SH-SY5Y (cell line): ENCODE data around the gene UBE2L5.

Experiments used
- GATA2 ChIP-seq: IDR thresholded peaks from 2 replicates; pipeline ENCODE4 v1.6.1; 2011; ENCODE audit warnings: mild to moderate bottlenecking, low read depth, low read length
- GATA3 ChIP-seq: IDR thresholded peaks from 2 replicates; pipeline ENCODE4 v1.6.1; 2011; ENCODE audit warnings: low read depth, mild to moderate bottlenecking, low read length, moderate library complexity

Gene UBE2L5

DNA sequence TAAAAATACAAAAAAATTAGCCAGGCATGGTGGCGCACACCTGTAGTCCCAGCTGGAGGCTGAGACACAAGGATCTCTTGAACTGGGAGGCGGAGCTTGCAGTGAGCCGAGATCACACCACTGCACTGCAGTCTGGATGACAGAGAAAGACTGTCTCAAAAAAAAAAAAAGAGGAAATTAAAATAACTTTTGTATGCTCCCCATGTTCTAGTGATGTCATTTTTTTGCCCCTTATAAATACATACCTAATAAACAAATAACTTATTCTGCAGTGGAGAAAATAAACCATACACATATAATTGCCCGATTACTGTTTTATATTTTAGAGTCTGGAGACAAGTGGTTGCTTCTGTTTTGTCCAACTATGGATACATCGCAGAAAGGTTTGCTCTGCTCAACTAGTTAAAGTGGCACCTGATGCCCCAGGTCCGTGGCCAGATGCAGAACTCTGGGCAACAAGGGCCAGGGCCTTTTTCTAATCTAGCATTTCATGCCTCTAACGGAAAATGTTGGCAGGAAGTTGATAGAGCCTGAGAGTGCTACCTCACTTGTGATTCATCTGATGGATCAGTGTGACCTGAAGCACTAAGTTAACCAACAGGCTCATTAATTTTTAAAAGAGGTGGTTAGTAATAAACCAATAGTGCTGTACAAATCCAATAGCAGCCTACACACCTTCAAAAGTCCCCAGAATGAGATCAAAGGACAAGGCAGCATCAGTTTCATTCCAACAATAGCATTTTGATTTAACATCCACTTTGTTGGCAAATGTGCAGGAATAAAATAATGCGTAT, 18.8 kb downstream of the UBE2L5 start:
- no peak for TF ChIP-seq GATA2
- no peak for TF ChIP-seq GATA3

DNA sequence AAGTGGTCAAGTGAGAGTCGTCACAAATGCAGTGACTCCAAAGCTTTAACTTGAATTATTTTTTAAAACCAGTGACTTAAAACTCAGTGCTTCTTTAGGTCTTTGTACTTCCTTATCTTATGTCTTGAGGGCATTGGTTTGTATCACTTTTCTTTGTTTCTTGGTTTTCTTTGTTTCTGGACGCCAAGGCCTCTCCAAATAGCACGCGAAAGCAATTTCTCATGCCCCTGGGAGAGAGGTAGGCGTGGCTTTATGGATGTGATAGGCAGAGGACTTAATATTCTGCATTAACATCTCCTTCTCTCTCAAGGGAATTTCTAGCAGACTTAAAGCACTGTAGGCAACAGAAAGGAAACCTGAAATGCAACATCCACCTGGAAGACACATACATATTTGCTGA, 20.6 kb downstream of the UBE2L5 start:
- no peak for TF ChIP-seq GATA2
- no peak for TF ChIP-seq GATA3

DNA sequence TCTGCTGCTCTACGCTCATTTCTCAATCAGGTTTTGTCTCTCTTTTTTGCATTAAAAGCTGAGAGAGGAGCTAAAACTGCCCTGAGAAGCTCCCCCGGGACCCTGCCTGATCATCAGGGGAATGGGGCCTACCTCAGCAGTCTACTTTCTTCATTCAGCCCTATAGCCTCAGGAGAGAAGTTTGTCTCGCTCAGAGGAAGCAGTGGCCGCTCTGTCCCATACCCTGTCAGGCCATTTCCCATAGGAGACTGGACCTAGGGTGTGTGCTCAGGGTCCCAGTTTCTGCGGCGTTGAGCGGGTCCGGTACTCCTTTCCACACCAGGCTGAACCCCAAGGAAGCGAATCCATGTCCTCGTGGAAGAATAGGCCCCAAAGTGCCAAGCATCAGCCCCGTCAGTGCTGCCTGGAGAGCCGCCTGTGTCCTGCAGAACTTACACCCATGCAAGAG, 21.7 kb downstream of the UBE2L5 start:
- no peak for TF ChIP-seq GATA3
- no peak for TF ChIP-seq GATA2

DNA sequence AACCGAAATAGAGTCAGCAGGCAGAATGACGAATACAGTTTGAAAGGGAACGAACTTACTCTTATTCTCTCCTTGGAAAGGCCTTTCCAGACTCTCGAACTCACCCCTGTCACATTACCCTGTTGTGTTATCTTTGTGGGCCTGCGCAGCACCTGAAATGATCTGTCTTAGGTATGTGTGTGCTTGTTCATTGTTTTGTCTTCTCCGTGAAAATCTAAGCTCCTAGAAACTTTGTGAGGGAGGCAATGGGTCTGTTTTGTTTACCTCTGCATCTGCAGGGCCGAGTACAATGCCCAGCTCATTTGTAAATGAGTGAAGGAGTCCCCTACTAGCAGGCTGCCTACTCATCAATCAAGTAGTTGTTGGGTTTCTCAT, 23.8 kb downstream of the UBE2L5 start:
- no peak for TF ChIP-seq GATA2
- no peak for TF ChIP-seq GATA3

DNA sequence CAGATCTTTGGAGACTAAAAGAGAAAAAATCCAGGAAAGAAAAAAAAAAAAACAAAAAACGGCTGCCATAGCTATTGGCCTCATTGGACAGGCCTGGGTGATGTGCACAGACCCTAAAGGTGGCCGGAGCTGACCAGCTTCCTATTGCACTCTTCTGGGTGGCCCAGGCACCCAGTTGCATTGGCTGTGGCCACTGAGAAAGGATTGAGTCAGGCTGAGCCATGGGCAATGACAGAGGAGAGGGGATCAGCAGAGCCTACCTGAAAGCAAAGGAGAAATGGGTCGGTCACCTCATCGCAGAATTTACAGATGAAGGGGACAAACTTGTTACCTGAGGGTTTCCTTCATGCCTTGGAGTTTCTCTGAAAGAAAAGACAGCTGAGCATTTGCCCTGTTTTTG, 26.1 kb downstream of the UBE2L5 start:
- TF ChIP-seq GATA3 (no peak), GATA2 (no peak)

DNA sequence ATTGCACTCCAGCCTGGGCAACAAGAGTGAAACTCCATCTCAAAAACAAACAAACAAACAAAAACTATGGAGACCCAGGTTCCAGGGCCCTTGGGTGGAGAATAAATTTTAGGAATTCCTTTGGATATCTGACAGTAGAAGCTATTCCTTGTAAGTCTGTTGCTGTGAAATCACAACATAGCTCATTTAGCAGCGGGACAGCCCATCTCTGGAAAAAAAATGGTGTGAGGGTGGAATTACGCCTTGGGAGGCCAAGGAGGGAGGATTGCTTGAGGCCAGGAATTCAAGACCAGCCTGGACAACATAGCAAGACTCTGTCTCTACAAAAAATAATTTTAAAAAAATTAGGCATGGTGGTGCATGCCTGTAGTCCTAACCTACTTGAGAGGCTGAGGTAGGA, 27.8 kb downstream of the UBE2L5 start:
- no peak for TF ChIP-seq GATA3
- TF ChIP-seq GATA2: no peak

DNA sequence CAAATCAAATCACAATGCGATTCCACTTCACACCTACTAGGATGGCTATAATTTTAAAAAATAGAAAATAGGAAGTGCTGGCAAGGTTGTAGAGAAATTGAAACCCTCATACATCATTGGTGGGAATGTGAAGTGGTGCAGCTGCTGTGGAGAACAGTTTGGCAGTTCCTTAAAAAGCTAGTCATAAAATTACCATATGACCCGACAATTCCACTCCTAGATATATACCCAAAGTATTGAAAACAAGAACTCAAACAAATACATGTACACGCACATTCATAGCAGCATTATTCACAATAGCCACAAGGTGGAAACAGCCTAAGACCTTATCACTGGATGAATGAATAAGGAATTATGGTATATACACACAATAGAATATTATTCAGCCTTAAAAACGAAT, 31.4 kb downstream of the UBE2L5 start:
- no peak for TF ChIP-seq GATA3
- TF ChIP-seq GATA2: no peak

DNA sequence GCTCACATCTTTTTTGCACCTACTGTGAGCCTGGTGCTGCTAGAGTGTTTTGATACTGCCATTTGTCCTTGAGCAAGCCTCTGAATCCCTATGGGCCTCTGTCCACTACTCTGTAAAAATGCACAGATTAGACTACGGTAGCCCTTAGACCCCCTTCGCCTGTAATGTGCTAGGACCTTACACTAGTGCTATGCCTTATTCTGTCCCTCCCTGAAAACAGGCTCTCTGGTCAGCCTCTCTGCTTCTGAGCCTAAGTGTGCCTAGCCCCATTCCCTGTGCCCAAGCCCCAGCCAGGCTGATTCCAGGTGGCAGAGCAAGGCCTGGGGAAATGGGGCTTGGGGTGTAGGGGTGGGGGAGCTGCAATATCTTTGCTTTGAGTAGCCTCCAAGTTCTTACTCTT, 32.7 kb downstream of the UBE2L5 start:
- TF ChIP-seq GATA2 (no peak), GATA3 (no peak)

DNA sequence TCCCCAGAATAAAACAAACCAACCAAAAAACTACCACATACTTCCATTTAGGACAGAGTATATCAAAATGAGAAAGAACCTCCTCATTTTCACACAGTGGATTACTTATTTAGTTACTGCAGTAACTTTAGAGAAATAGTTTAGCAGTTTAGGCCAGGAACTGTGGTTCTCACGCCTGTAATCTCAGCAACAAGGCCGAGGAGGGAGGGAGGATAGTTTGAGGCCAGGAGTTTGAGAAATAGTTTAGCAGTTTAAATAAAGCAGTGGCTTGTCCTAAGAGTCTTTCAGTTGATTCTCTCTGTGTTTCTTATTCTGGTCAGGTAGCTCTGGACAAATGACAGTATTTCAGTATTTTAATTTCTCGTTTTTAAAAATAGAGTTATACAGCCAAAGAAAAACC, 34.0 kb downstream of the UBE2L5 start:
- TF ChIP-seq GATA2 (no peak), GATA3 (no peak)

DNA sequence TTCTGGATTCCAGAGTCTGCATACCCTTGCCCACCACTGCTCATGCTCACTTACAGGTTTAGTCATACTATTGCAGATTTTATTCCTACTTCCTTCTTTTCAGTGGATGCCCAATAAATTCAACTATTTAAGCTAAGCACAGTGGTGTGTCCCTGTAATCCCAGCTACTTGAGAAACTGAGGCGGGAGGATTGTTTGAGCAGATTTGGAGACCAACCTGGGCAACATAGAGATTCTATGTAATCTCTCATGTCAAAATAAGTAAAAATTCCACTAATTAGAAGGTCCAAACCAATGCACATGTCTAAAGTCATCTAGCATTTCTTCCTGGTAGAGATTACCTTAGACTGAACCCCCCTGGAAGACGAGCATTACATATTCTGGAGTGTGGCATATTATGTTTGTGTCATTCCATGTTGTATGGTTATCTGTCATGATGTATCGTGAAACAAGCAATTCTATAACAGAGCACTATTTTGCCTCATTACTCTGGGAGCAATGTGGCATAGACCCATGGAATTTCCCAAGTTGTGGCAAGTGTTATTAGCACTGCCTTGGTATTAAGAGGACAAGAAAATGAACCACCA, 35.1 kb downstream of the UBE2L5 start:
- no peak for TF ChIP-seq GATA2
- no peak for TF ChIP-seq GATA3

DNA sequence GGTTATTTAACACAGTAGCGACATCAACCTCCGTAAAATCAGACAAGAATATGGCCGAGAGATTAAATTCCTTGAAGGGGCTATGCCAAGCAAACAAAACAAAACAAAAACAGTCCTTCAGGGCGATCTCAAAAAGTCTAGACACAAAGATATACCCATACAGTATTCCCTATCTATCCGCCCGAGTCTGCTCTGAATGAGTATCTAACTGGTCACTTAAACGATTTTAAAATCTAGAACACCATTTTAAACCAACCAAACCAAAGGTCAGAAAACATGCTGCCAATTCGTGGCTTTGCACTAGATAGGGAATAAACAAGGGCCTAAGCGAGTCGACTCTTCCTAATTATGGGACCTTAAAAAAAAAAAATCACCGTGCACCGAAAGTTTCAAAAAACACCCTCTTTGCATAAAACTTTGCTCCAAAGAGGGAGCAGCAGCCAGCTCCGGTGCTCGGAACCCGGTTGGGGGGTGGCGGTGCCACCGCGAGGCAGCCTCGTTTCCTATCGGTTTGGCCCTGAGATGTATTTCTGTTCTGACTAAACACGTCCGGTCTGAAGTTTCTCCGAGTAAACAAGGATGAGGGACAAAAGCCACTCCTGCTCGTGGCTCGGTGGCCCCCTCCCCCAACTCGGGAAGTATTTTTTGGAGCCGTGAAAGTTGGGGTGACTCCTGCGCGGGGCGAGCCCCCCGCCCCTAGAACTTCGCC, 41.6 kb downstream of the UBE2L5 start:
- no peak for TF ChIP-seq GATA3
- no peak for TF ChIP-seq GATA2

DNA sequence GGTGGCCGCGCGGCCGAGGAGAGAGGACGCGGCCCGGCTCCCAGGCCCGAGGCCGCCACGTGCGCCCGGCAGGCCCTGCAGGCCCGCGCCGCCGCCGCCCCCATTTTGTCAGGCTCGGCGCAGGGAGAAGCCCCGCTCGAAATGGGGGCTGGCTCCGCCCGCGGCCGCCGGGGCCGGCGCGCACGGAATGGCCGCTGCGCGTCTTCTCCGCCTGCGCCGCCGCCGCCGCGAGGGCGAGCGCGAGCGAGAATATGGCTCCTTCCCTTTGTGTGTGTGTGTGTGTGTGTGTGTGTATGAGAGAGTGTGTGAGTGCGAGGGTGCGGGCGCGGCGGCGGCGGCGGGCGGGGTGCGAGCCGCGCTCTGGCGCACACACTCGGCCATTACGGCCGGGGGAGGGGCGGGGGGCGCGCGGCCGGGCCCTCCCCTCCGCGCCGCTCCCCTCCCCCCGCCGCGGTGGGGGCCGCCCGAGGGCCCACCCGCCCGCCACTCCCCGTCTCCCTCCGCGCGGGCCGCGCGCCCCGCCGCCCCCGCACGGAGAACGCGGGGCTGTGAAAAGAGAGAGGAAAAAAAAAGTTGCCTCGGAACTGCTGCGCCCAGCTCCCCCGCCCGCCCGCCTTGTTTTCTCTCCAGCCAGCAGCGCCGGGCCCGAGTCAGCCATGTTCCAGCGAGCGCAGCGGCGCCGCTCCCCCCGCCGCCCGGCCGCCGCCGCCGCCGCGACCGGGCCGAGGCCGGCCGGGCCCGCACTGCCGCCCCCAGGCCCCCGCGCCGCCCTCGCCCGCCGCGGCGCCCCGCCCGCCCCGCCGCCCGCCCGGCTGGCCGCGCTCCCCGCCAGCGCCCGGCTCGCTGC, 42.4 kb downstream of the UBE2L5 start:
- TF ChIP-seq GATA3 (no peak), GATA2 (no peak)

DNA sequence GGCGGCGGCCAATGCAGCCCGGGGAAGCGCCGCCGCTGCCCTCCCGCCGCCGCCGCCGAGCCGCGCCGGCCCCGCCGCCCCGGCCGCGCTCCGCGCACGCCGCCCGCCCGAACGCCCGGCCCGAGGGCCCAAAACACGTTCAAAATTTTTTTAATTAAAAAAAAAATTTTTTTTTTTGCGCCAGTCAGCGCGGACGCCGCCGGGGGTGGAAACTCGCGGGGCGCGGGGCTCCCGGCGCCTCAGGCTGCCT, 43.0 kb downstream of the UBE2L5 start:
- TF ChIP-seq GATA2: no peak
- TF ChIP-seq GATA3: no peak
